GM23338 (cell line): ENCODE measurements around the gene INTS3. TPM values are rescaled to one million over a fixed set of nuclear protein-coding genes. Genes with fewer than 3 reads are reported as not detected.

Experiments
- ATAC-seq: fragments of 200-7000 bp; cut with Tn5 transposase; 3 replicates; pipeline ENCODE4 v1.9.1; 2020
- DNase-seq: peaks from one replicate; pipeline ENCODE4 v3.0.0-alpha.2; 2015; ENCODE audit warnings: low spot score
- H2AFZ ChIP-seq: fragments of 200-600 bp; sonication (generic); 2 replicates; pipeline ENCODE4 v1.8.0; 2016; ENCODE audit warnings: antibody characterized with exemption, mild to moderate bottlenecking, moderate library complexity
- H3F3A ChIP-seq: fragments of 200-600 bp; sonication (generic); replicated peaks from 2 replicates; pipeline ENCODE4 v1.8.0; 2017; ENCODE audit warnings: antibody characterized with exemption, mixed run types, low read depth
- H3K27ac ChIP-seq: fragments of 200-600 bp; sonication (generic); 2 replicates; pipeline ENCODE4 v1.6.1; 2016; ENCODE audit warnings: low read depth
- H3K27me3 ChIP-seq: fragments of 200-600 bp; sonication (generic); 2 replicates; pipeline ENCODE4 v1.8.0; 2016; ENCODE audit warnings: mild to moderate bottlenecking, mixed run types, moderate library complexity; ENCODE audit not compliant: insufficient read depth
- H3K36me3 ChIP-seq: fragments of 200-600 bp; sonication (generic); 2 replicates; pipeline ENCODE4 v1.8.0; 2016; ENCODE audit warnings: mild to moderate bottlenecking; ENCODE audit not compliant: insufficient read depth
- H3K4me1 ChIP-seq: fragments of 200-600 bp; sonication (generic); 2 replicates; pipeline ENCODE4 v1.8.0; 2016; ENCODE audit warnings: mild to moderate bottlenecking, moderate library complexity; ENCODE audit not compliant: insufficient read depth
- H3K4me2 ChIP-seq: fragments of 200-600 bp; sonication (generic); 2 replicates; pipeline ENCODE4 v1.7.1; 2017; ENCODE audit warnings: mixed run types
- H3K4me3 ChIP-seq: fragments of 200-600 bp; sonication (generic); 2 replicates; pipeline ENCODE4 v1.6.1; 2016; ENCODE audit warnings: mixed run types
- H3K79me2 ChIP-seq: fragments of 200-600 bp; sonication (generic); replicated peaks from 2 replicates; pipeline ENCODE4 v1.8.0; 2017; ENCODE audit warnings: mild to moderate bottlenecking; ENCODE audit not compliant: insufficient read depth
- H3K9me2 ChIP-seq: fragments of 200-600 bp; sonication (generic); 2 replicates; pipeline ENCODE4 v1.8.0; 2017; ENCODE audit not compliant: insufficient read depth
- H4K20me1 ChIP-seq: fragments of 200-600 bp; sonication (generic); replicated peaks from 2 replicates; pipeline ENCODE4 v1.8.0; 2017; ENCODE audit warnings: mild to moderate bottlenecking; ENCODE audit not compliant: insufficient read depth
- H3K27ac Mint-ChIP-seq: 2 replicates; pipeline ENCODE4 v1.8.0; 2020; ENCODE audit warnings: inconsistent platforms, mild to moderate bottlenecking, moderate library complexity, mixed read lengths
- H3K27me3 Mint-ChIP-seq: 3 replicates; pipeline ENCODE4 v1.8.0; 2022; ENCODE audit warnings: low read depth, mild to moderate bottlenecking, moderate library complexity, mixed read lengths, inconsistent platforms; ENCODE audit not compliant: insufficient read depth, poor library complexity
- H3K36me3 Mint-ChIP-seq: 3 replicates; pipeline ENCODE4 v1.8.0; 2021; ENCODE audit warnings: low read depth, mild to moderate bottlenecking, inconsistent platforms, moderate library complexity, mixed read lengths
- H3K4me1 Mint-ChIP-seq: 3 replicates; pipeline ENCODE4 v1.8.0; 2020; ENCODE audit warnings: mild to moderate bottlenecking, inconsistent platforms, mixed read lengths
- H3K4me3 Mint-ChIP-seq: 3 replicates; pipeline ENCODE4 v1.8.0; 2021; ENCODE audit warnings: moderate library complexity, mild to moderate bottlenecking, inconsistent platforms, mixed read lengths
- H3K9me3 Mint-ChIP-seq: 3 replicates; pipeline ENCODE4 v1.8.0; 2020; ENCODE audit warnings: moderate library complexity, mild to moderate bottlenecking, inconsistent platforms, mixed read lengths
- EZH2phosphoT487 ChIP-seq: fragments of 200-600 bp; sonication (generic); IDR thresholded peaks from one replicate; pipeline ENCODE4 v1.8.1; 2018; ENCODE audit warnings: antibody characterized with exemption; ENCODE audit not compliant: unreplicated experiment
- JUNB ChIP-seq: IDR thresholded peaks from one replicate; pipeline ENCODE4 v1.6.1; 2016; ENCODE audit warnings: antibody characterized with exemption; ENCODE audit not compliant: unreplicated experiment
- POLR2AphosphoS5 ChIP-seq: IDR thresholded peaks from 2 replicates; pipeline ENCODE4 v1.6.1; 2016; ENCODE audit warnings: antibody characterized with exemption, low read depth
- STAT1 ChIP-seq: IDR thresholded peaks from one replicate; pipeline ENCODE4 v1.6.1; 2016; ENCODE audit warnings: antibody characterized with exemption; ENCODE audit not compliant: unreplicated experiment
- ZNF114 ChIP-seq: fragments of 250-450 bp; sonication (Bioruptor Pico); IDR thresholded peaks from 2 replicates; pipeline ENCODE4 v1.5.0; 2020; ENCODE audit warnings: mild to moderate bottlenecking, moderate library complexity
- ZNF331 ChIP-seq: fragments of 250-450 bp; sonication (Bioruptor Pico); IDR thresholded peaks from 2 replicates; pipeline ENCODE4 v1.5.0; 2020; ENCODE audit warnings: low read depth, mild to moderate bottlenecking, moderate library complexity
- polyA plus RNA-seq: library from polyadenylated mRNA; unstranded; fragments of >200 nt; fragmentation: Nextera tagmentation; extraction: Ambion mirVana; gene quantifications from 2 replicates; pipeline ENCODE4 v1.2.1, GENCODE V29; 2016
- total RNA-seq: library from RNA; depleted of rRNA; stranded (reverse); fragments of >200 nt; shearing (Covaris generic); gene quantifications from 2 replicates; pipeline ENCODE4 v1.2.3, GENCODE V29; 2014
- TF ChIP-seq, protein P1 (sequence below): fragments of 250-450 bp; sonication (Bioruptor Pico); IDR thresholded peaks from 2 replicates; pipeline ENCODE4 v1.5.0; 2020; ENCODE audit warnings: mild to moderate bottlenecking, moderate library complexity
- TF ChIP-seq, protein P2 (sequence below): IDR thresholded peaks from 2 replicates; pipeline ENCODE4 v1.6.1; 2016; ENCODE audit warnings: antibody characterized with exemption
- TF ChIP-seq, protein P3 (sequence below), 2 experiments: fragments of 200-600 bp in 1 of 2; sonication (generic) in 1 of 2; conservative IDR thresholded peaks; 2 replicates each; pipeline versions ENCODE4 v1.5.1 to v1.6.1; 2016 to 2017; ENCODE audit warnings: antibody characterized with exemption in 2 of 2, low read depth in 2 of 2, mild to moderate bottlenecking in 2 of 2, moderate library complexity in 1 of 2

The INTS3 gene
- total and polyA plus RNA-seq, 2 experiments from 2014 or later = 22.7 to 51.3 TPM

DNA sequence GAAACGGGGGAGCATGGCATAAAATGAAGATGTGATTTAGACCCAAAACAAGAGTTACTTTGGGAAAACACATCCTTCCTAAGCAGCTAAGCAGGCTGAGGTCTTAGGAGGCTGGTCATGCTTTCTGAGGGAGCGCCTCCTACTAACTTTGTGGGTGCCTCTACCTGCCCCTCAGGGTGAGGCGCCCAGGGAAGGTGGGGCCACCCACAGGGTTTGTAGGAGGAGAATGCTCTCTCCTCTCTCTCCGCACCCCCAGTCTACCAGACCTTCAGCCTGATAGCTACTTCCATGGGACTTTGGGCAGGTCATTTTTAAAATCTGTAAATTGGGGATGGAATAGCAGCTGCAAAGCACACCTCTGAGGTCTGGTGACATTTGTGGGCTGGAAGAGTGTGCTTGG is 71.2 kb downstream of the INTS3 start (continued):
- TF ChIP-seq, protein P1, sequence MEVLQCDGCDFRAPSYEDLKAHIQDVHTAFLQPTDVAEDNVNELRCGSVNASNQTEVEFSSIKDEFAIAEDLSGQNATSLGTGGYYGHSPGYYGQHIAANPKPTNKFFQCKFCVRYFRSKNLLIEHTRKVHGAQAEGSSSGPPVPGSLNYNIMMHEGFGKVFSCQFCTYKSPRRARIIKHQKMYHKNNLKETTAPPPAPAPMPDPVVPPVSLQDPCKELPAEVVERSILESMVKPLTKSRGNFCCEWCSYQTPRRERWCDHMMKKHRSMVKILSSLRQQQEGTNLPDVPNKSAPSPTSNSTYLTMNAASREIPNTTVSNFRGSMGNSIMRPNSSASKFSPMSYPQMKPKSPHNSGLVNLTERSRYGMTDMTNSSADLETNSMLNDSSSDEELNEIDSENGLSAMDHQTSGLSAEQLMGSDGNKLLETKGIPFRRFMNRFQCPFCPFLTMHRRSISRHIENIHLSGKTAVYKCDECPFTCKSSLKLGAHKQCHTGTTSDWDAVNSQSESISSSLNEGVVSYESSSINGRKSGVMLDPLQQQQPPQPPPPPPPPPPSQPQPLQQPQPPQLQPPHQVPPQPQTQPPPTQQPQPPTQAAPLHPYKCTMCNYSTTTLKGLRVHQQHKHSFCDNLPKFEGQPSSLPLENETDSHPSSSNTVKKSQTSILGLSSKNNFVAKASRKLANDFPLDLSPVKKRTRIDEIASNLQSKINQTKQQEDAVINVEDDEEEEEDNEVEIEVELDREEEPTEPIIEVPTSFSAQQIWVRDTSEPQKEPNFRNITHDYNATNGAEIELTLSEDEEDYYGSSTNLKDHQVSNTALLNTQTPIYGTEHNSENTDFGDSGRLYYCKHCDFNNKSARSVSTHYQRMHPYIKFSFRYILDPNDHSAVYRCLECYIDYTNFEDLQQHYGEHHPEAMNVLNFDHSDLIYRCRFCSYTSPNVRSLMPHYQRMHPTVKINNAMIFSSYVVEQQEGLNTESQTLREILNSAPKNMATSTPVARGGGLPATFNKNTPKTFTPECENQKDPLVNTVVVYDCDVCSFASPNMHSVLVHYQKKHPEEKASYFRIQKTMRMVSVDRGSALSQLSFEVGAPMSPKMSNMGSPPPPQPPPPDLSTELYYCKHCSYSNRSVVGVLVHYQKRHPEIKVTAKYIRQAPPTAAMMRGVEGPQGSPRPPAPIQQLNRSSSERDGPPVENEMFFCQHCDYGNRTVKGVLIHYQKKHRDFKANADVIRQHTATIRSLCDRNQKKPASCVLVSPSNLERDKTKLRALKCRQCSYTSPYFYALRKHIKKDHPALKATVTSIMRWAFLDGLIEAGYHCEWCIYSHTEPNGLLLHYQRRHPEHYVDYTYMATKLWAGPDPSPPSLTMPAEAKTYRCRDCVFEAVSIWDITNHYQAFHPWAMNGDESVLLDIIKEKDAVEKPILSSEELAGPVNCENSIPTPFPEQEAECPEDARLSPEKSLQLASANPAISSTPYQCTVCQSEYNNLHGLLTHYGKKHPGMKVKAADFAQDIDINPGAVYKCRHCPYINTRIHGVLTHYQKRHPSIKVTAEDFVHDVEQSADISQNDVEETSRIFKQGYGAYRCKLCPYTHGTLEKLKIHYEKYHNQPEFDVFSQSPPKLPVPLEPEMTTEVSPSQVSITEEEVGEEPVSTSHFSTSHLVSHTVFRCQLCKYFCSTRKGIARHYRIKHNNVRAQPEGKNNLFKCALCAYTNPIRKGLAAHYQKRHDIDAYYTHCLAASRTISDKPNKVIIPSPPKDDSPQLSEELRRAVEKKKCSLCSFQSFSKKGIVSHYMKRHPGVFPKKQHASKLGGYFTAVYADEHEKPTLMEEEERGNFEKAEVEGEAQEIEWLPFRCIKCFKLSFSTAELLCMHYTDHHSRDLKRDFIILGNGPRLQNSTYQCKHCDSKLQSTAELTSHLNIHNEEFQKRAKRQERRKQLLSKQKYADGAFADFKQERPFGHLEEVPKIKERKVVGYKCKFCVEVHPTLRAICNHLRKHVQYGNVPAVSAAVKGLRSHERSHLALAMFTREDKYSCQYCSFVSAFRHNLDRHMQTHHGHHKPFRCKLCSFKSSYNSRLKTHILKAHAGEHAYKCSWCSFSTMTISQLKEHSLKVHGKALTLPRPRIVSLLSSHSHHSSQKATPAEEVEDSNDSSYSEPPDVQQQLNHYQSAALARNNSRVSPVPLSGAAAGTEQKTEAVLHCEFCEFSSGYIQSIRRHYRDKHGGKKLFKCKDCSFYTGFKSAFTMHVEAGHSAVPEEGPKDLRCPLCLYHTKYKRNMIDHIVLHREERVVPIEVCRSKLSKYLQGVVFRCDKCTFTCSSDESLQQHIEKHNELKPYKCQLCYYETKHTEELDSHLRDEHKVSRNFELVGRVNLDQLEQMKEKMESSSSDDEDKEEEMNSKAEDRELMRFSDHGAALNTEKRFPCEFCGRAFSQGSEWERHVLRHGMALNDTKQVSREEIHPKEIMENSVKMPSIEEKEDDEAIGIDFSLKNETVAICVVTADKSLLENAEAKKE = no peak
- TF ChIP-seq POLR2AphosphoS5 (no peak), ZNF114 (no peak), STAT1 (no peak), ZNF331 (no peak), EZH2phosphoT487 (no peak)
- TF ChIP-seq, protein P2, sequence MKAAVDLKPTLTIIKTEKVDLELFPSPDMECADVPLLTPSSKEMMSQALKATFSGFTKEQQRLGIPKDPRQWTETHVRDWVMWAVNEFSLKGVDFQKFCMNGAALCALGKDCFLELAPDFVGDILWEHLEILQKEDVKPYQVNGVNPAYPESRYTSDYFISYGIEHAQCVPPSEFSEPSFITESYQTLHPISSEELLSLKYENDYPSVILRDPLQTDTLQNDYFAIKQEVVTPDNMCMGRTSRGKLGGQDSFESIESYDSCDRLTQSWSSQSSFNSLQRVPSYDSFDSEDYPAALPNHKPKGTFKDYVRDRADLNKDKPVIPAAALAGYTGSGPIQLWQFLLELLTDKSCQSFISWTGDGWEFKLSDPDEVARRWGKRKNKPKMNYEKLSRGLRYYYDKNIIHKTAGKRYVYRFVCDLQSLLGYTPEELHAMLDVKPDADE = no peak

DNA sequence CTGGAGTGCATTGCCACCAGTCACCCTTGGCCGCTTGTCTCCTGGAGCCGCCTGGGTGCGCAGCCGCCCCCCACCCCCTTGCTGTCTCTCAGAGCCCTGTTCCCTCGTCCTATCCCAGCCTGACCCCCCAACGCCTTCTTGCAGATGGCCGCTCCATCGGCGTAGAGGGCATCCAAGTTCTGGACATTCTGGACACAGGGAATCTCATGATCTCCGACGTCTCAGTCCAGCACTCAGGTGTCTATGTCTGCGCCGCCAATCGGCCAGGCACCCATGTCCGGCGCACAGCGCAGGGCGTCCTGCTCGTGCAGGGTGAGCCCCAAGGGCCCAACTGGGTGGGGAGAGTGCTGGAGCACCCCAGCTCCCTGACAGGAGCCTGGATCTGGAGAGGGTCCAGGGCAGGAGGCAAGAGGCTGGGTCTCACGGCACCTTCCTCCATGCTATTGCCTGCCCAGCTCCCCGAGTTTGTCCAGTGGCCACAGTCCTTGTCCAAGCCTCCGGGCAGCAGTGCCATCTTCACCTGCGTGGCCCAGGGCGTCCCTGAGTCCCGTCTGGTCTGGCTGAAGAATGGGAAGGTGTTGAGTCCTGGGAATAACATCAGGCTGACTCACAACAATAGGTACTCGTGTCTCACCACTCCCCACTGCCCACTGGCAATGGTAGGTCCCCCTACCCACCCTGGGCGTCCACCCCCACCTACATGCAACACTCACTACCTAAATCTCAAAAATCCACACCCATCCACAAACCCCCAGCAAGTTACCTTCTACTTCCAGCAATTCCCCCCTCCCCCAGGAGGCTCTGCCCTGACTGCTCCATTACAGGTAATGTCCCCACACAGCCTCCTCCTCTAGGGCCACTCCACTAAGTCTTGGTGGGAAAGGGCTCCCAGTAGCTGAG is 72.0 kb downstream of the INTS3 start:
- DNase-seq (no peak), ATAC-seq (no peak)
- H3K79me2 ChIP-seq = no peaks in the 10 kb centered on the region
- no peaks in the 10 kb centered on the region for H3K27me3 ChIP-seq
- H3K9me2 ChIP-seq = no peaks in the 10 kb centered on the region
- H4K20me1 ChIP-seq = 0 out of 2 replicates have a peak, but pooled peaks cover 3% of the 10 kb centered on the region
- no peak overlapping the region for H3K4me3 ChIP-seq
- no peak overlapping the region for H2AFZ ChIP-seq
- no peak for TF ChIP-seq JUNB
- TF ChIP-seq, protein P3, sequence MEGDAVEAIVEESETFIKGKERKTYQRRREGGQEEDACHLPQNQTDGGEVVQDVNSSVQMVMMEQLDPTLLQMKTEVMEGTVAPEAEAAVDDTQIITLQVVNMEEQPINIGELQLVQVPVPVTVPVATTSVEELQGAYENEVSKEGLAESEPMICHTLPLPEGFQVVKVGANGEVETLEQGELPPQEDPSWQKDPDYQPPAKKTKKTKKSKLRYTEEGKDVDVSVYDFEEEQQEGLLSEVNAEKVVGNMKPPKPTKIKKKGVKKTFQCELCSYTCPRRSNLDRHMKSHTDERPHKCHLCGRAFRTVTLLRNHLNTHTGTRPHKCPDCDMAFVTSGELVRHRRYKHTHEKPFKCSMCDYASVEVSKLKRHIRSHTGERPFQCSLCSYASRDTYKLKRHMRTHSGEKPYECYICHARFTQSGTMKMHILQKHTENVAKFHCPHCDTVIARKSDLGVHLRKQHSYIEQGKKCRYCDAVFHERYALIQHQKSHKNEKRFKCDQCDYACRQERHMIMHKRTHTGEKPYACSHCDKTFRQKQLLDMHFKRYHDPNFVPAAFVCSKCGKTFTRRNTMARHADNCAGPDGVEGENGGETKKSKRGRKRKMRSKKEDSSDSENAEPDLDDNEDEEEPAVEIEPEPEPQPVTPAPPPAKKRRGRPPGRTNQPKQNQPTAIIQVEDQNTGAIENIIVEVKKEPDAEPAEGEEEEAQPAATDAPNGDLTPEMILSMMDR (conservative IDR thresholded peaks at IDR 0.05; ENCODE audit: low read depth in 2 of 2) = no peak
- no peak for TF ChIP-seq ZNF114
- no peak for TF ChIP-seq STAT1
- H3K36me3 ChIP-seq = no peaks in the 10 kb centered on the region
- H3K4me2 ChIP-seq = no peak overlapping the region
- H3K4me3 Mint-ChIP-seq = no peak overlapping the region; the same call in 2 of the 3 replicates
- H3K27ac ChIP-seq = no peak overlapping the region
- peaks cover 9% of the 10 kb centered on the region for H3K27me3 Mint-ChIP-seq
- peaks cover 23% of the 10 kb centered on the region for H3K4me1 Mint-ChIP-seq
- H3F3A ChIP-seq = 0 out of 2 replicates have a peak, but pooled peaks cover 5% of the 10 kb centered on the region
- H3K4me1 ChIP-seq = peaks cover 7% of the 10 kb centered on the region
- H3K9me3 Mint-ChIP-seq = no peaks in the 10 kb centered on the region
- H3K36me3 Mint-ChIP-seq = peaks cover 5% of the 10 kb centered on the region; the same call in 1 of the 3 replicates
- H3K27ac Mint-ChIP-seq = no peak overlapping the region
